K562 (cell line): ENCODE results near the gene TOMT. TPM values are rescaled to one million over a fixed set of nuclear protein-coding genes. Genes with fewer than 3 reads are reported as not detected.

Source experiments
- BRF1 ChIP-seq: IDR thresholded peaks from 3 replicates; pipeline ENCODE4 v1.6.1; 2011; ENCODE audit warnings: borderline replicate concordance, mild to moderate bottlenecking; ENCODE audit not compliant: insufficient read length; ENCODE audit errors: extremely low read depth
- MXI1 ChIP-seq: IDR thresholded peaks from 2 replicates; pipeline ENCODE4 v1.6.1; 2011; ENCODE audit warnings: low read depth, mild to moderate bottlenecking, improper control_type of control experiment, low read length
- MYBL2 ChIP-seq, 2 experiments: fragments of 450-650 bp in 1 of 2; sonication (generic) in 1 of 2; formaldehyde crosslinking in 1 of 2; IDR thresholded peaks; 2 replicates each; pipeline versions ENCODE4 v1.6.1 to v1.8.1; 2017 to 2022; ENCODE audit warnings: borderline replicate concordance in 1 of 2, inconsistent platforms in 1 of 2, low read depth in 1 of 2, mild to moderate bottlenecking in 1 of 2, missing genetic modification reagents in 1 of 2, moderate library complexity in 1 of 2
- NR4A1 ChIP-seq, 2 experiments: fragments of 250-450 bp in 1 of 2; fragments of 450-650 bp in 1 of 2; sonication (Bioruptor Pico) in 1 of 2; IDR thresholded peaks; 2 replicates each; pipeline versions ENCODE4 v1.4.0 to v1.6.1; 2016 to 2020; ENCODE audit warnings: mild to moderate bottlenecking in 2 of 2, missing compliant biosample characterization in 1 of 2, missing genetic modification characterization in 1 of 2, moderate library complexity in 1 of 2
- NRF1 ChIP-seq, 2 experiments: fragments of 450-650 bp; IDR thresholded peaks in 1 of 2; conservative IDR thresholded peaks in 1 of 2; 2 replicates each; pipeline ENCODE4 v1.6.1; 2014; ENCODE audit warnings: mild to moderate bottlenecking in 2 of 2
- THAP12 ChIP-seq: fragments of 250-450 bp; sonication (Bioruptor Pico); IDR thresholded peaks from 2 replicates; pipeline ENCODE4 v1.9.0; 2021; ENCODE audit warnings: mild to moderate bottlenecking, inconsistent platforms
- YY1 ChIP-seq, 3 experiments: IDR thresholded peaks; 2 replicates each; pipeline ENCODE4 v1.6.1; 2011; ENCODE audit warnings: low read length in 2 of 3, mild to moderate bottlenecking in 2 of 3, moderate library complexity in 2 of 3, borderline replicate concordance in 1 of 3, control low read depth in 1 of 3, low read depth in 1 of 3; ENCODE audit not compliant: insufficient read depth in 3 of 3, insufficient replicate concordance in 2 of 3, control insufficient read depth in 1 of 3, insufficient read length in 1 of 3; ENCODE audit errors: extremely low read depth in 1 of 3
- ZNF175 ChIP-seq: fragments of 200-800 bp; sonication (Bioruptor generic); IDR thresholded peaks from 2 replicates; pipeline ENCODE4 v1.6.1; 2016; ENCODE audit warnings: low read depth, mild to moderate bottlenecking, missing genetic modification characterization, missing compliant biosample characterization
- ZNF280B ChIP-seq: fragments of 250-450 bp; sonication (Bioruptor Pico); IDR thresholded peaks from 2 replicates; pipeline ENCODE4 v1.5.1; 2021; ENCODE audit warnings: mild to moderate bottlenecking
- ZNF395 ChIP-seq: fragments of 200-800 bp; sonication (Bioruptor generic); IDR thresholded peaks from 2 replicates; pipeline ENCODE4 v1.6.1; 2017; ENCODE audit warnings: missing genetic modification characterization, missing compliant biosample characterization
- ZNF507 ChIP-seq: conservative IDR thresholded peaks from 2 replicates; pipeline ENCODE4 v1.6.1; 2017; ENCODE audit warnings: missing genetic modification characterization, missing compliant biosample characterization
- ZNF592 ChIP-seq: fragments of 450-650 bp; IDR thresholded peaks from 2 replicates; pipeline ENCODE4 v1.6.1; 2017; ENCODE audit warnings: antibody characterized with exemption, mild to moderate bottlenecking
- ZNF639 ChIP-seq, 2 experiments: fragments of 200-800 bp in 1 of 2; sonication (Bioruptor generic) in 1 of 2; sonication (generic) in 1 of 2; formaldehyde crosslinking in 1 of 2; IDR thresholded peaks in 1 of 2; conservative IDR thresholded peaks in 1 of 2; 2 replicates each; pipeline versions ENCODE4 v1.5.0 to v1.6.1; 2016 to 2020; ENCODE audit warnings: missing compliant biosample characterization in 1 of 2, missing genetic modification characterization in 1 of 2, missing genetic modification reagents in 1 of 2
- polyA plus RNA-seq, 8 experiments: library from polyadenylated mRNA; depleted of rRNA in 4 of 8; stranded (reverse) in 5 of 8; unstranded in 3 of 8; fragments of >200 nt; fragmentation: Nextera tagmentation in 2 of 8; fragmentation: Illumina TruSeq in 1 of 8; extraction: Ambion mirVana in 2 of 8; extraction: Trizol in 1 of 8; gene quantifications; 2 replicates each; pipeline versions ENCODE4 v1.2.1 to v1.2.3, GENCODE V29; 2011 to 2014; ENCODE audit warnings: inconsistent platforms in 1 of 8, missing spikeins in 1 of 8
- total RNA-seq, 7 experiments: library from RNA; depleted of rRNA in 6 of 7; stranded (reverse); fragments of >200 nt in 6 of 7; fragmentation: Illumina TruSeq in 2 of 7; extraction: Trizol in 2 of 7; gene quantifications; 2 replicates each; pipeline versions ENCODE4 v1.2.1 to v1.2.3, GENCODE V29; 2011 to 2021; ENCODE audit warnings: low replicate concordance in 1 of 7

TOMT gene
- total and polyA plus RNA-seq, 9 of the 15 experiments (the other 6 are each of a cell fraction or from before 2014, with no cell fraction given) = not detected

- TF ChIP-seq ZNF639 (CRISPR knock-in tag; conservative IDR thresholded peaks at IDR 0.05 in 1 of 2, IDR thresholded peaks at IDR 0.05 in 1 of 2) (peak in 1 of 2 experiments; percentile 92; a peak in 2 of 4 replicates), NR4A1 (CRISPR knock-in tag; IDR thresholded peaks at IDR 0.05) (peak; percentile 49; the same call in 1 of the 2 replicates), NR4A1 (tag; IDR thresholded peaks at IDR 0.05) (no peak), ZNF280B (CRISPR knock-in tag) (no peak), NRF1 (conservative IDR thresholded peaks at IDR 0.05 in 1 of 2, IDR thresholded peaks at IDR 0.05 in 1 of 2) (no peak), ZNF175 (CRISPR knock-in tag) (peak; percentile 93), ZNF507 (tag) (no peak), BRF1 (no peak), ZNF592 (peak; percentile 89), YY1 (IDR thresholded peaks at IDR 0.05; ENCODE audit: borderline replicate concordance in 1 of 3, control insufficient read depth in 1 of 3, extremely low read depth in 1 of 3, insufficient read depth in 3 of 3, insufficient read length in 1 of 3, insufficient replicate concordance in 2 of 3, low read depth in 1 of 3, low read length in 2 of 3) (no peak), MYBL2 (IDR thresholded peaks at IDR 0.05; ENCODE audit: low read depth) (no peak), MYBL2 (CRISPR knock-in tag; IDR thresholded peaks at IDR 0.05; ENCODE audit: borderline replicate concordance) (no peak), MXI1 (no peak), ZNF395 (CRISPR knock-in tag) (peak; percentile 98), THAP12 (CRISPR knock-in tag) (no peak)
These were observed 35.9 kb upstream of the TOMT start (continued) for GRCh38 chr11:72069787-72070251.
